SH-SY5Y (cell line): ENCODE measurements around the gene NAGPA.

Source experiments
- GATA2 ChIP-seq: IDR thresholded peaks from 2 replicates; pipeline ENCODE4 v1.6.1; 2011; ENCODE audit warnings: mild to moderate bottlenecking, low read depth, low read length
- GATA3 ChIP-seq: IDR thresholded peaks from 2 replicates; pipeline ENCODE4 v1.6.1; 2011; ENCODE audit warnings: low read depth, mild to moderate bottlenecking, low read length, moderate library complexity

NAGPA gene

DNA sequence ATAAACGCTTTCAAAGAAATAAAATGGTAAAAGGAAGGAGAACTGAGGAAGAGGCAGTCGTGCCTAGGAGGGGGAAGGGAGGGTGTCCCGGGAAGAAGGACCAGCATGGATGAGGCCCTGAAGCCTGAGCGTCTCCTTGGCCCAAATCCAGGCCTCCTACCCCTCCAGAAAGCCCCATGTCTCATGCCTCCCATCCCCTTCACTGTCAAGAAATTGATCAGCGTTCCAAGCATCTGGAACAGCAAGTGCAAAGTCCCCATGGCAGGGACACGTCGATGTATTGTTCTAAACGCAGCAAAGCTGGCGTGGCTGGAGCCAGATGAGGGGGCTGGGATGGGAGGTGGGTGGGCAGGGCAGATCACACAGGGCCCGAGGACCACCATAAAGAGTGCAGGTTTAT is 53.0 kb downstream of the NAGPA start:
- TF ChIP-seq GATA3: no peak
- no peak for TF ChIP-seq GATA2

DNA sequence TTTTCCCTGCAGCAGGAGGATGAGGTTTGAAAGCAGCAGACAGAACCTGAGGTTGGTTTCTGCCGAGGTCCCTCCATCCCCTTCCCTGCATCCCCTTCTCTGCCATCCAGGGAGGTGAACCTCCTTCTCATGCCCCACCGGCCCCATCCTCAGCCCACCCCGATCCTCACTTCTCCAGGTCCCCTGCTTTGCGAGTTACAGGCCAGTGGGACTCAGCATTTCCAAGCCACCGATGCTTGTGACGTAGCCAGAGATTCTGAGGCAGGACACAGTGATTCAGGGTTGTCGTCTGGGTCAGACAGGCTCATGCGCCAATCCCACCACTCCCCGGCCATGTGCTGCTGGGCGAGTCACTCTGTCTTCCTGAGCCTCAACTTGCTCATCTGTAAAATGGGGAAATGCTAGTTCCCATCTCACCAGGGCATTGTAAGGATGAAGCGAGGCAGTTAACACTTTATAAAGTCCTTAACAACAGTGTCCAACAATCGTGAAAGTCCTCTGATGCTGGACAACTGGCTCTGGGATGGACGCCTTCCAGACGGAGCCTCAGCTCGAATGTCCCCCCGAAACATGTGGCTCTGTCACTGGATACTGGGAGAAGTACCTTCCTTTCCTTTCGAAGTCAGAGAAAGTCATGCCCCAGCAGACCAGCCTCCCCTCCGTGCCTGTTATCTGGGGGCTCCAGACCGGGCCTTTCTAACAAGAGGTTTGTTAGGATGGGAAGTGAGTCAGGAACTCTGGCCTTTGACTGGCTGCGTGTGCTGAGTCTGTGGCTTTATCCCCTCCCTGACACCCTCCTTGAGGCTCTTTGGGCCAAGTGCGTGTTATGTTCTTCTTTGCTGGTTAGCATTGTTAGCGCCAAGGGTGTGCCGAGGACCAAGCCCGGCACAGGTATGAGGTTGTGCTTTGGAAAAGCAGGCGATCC is 53.7 kb downstream of the NAGPA start:
- no peak for TF ChIP-seq GATA2
- TF ChIP-seq GATA3: no peak

DNA sequence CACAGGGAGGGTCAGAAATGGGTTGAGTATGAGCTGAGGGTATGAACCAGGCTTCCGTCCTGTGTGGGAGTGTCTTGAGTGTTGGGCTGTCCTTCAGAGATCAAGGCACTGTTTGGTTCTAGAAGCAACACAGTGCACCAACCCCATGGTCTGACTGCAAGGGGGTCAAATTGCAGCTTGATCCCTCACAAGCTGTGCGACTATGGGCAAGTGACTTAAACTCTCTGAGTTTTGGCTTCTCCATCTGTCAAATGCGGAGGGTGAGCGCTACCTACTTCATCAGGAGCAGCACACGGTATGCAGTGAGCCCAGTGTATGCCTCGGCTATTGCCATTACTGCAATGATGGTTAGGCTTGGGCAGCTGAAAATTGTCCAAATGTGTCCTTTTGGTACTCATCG is 54.6 kb downstream of the NAGPA start:
- TF ChIP-seq GATA2 (no peak), GATA3 (no peak)

DNA sequence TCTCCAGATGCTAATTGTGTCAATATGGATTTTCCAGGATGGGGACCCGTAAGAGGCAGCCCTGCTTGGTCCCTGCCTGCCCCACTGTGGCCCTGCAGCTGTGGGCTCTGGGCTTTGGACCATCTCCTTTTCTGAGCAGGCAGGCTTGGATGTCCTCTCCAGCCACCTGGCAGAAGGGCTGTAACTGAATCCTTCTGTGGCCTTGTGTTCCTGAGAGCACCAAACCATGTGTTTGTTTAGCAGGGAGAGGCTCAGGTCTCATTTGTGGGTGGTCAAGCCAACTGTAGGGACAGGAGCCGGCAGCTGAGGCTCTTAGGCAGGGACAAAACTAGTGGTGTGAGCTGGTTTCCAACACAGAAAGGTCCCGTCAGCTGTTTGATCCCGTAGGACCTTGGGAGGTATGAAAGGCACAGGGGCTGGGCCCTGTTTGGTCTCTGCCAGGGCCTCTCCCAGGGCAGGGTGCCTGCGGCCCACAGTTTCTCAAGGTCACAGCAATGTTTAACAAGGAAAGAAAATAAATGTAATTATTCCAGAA is 57.1 kb downstream of the NAGPA start:
- TF ChIP-seq GATA3 (no peak), GATA2 (no peak)

DNA sequence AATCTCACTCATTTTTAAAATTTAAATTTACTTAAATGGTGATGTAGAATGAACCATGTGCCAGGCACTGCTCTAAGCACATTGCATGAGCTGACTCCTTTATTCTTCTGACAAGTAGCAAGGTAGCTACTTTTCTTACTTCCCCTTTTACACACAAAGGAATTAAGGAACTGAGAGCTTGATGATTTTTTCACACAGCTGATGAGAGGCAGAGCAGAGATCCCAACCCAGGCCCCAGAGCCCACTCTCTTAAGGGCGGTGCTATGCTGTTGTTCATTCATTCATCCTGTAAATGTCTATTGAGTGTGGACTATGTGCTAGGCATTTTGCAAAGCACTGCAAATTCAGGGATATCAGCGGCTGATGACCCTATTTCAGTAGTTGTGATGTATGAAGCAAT is 57.7 kb downstream of the NAGPA start:
- no peak for TF ChIP-seq GATA3
- TF ChIP-seq GATA2: no peak
